GM12878 (cell line): ENCODE measurements around the gene NUDCD2. TPM values are rescaled to one million over a fixed set of nuclear protein-coding genes. Genes with fewer than 3 reads are reported as not detected.

ENCODE experiments used
- ATF2 ChIP-seq: IDR thresholded peaks from 2 replicates; pipeline ENCODE4 v1.6.1; 2012; ENCODE audit warnings: low read length, inconsistent platforms
- CBX3 ChIP-seq: fragments of 200-600 bp; sonication (generic); IDR thresholded peaks from 2 replicates; pipeline ENCODE4 v1.6.1; 2016; ENCODE audit warnings: low read depth, borderline replicate concordance
- CBX5 ChIP-seq: sonication (generic); IDR thresholded peaks from 2 replicates; pipeline ENCODE4 v1.6.1; 2016; ENCODE audit warnings: low read depth, moderate library complexity, mild to moderate bottlenecking, inconsistent platforms
- FOXM1 ChIP-seq: IDR thresholded peaks from 2 replicates; pipeline ENCODE4 v1.6.1; 2012; ENCODE audit warnings: low read depth, mild to moderate bottlenecking, inconsistent platforms, low read length, moderate library complexity
- MXI1 ChIP-seq: fragments of 150-350 bp; IDR thresholded peaks from 2 replicates; pipeline ENCODE4 v1.6.1; 2011; ENCODE audit warnings: low read depth, mild to moderate bottlenecking, inconsistent platforms, low read length, improper control_type of control experiment
- NKRF ChIP-seq: fragments of 450-650 bp; conservative IDR thresholded peaks from 2 replicates; pipeline ENCODE4 v1.6.1; 2017; ENCODE audit warnings: mild to moderate bottlenecking, moderate library complexity
- RAD51 ChIP-seq: fragments of 450-650 bp; IDR thresholded peaks from 2 replicates; pipeline ENCODE4 v1.6.1; 2016; ENCODE audit warnings: moderate library complexity, mild to moderate bottlenecking, inconsistent platforms
- RCOR1 ChIP-seq: conservative IDR thresholded peaks from 2 replicates; pipeline ENCODE4 v1.6.1; 2012; ENCODE audit warnings: low read depth, low read length, improper control_type of control experiment
- RELA ChIP-seq: fragments of 450-650 bp; IDR thresholded peaks from 2 replicates; pipeline ENCODE4 v1.8.0; 2014; ENCODE audit warnings: borderline replicate concordance; ENCODE audit not compliant: partially characterized antibody
- SP1 ChIP-seq: IDR thresholded peaks from one replicate; pipeline ENCODE4 v1.6.1; 2011; ENCODE audit warnings: low read depth, low read length
- STAT3 ChIP-seq: IDR thresholded peaks from 2 replicates; pipeline ENCODE4 v1.6.1; 2011; ENCODE audit warnings: low read depth, low read length, improper control_type of control experiment
- USF1 ChIP-seq: IDR thresholded peaks from 2 replicates; pipeline ENCODE4 v1.6.1; 2011; ENCODE audit warnings: borderline replicate concordance, low read depth, mild to moderate bottlenecking, moderate library complexity, mixed read lengths, low read length; ENCODE audit not compliant: insufficient read depth; ENCODE audit errors: extremely low read length
- WRNIP1 ChIP-seq: IDR thresholded peaks from 2 replicates; pipeline ENCODE4 v1.6.1; 2011; ENCODE audit warnings: low read depth, low read length, improper control_type of control experiment, borderline replicate concordance
- ZBED1 ChIP-seq: IDR thresholded peaks from 2 replicates; pipeline ENCODE4 v1.6.1; 2016; ENCODE audit warnings: borderline replicate concordance
- ZNF207 ChIP-seq: fragments of 450-650 bp; IDR thresholded peaks from 2 replicates; pipeline ENCODE4 v1.6.1; 2014; ENCODE audit warnings: antibody characterized with exemption, mild to moderate bottlenecking, borderline replicate concordance
- ZNF592 ChIP-seq: fragments of 450-650 bp; IDR thresholded peaks from 2 replicates; pipeline ENCODE4 v1.6.1; 2017; ENCODE audit warnings: mild to moderate bottlenecking, moderate library complexity
- ZZZ3 ChIP-seq: IDR thresholded peaks from 2 replicates; pipeline ENCODE4 v1.6.1; 2011; ENCODE audit warnings: low read depth; ENCODE audit not compliant: control insufficient read depth, insufficient read length
- polyA plus RNA-seq, 11 experiments: library from polyadenylated mRNA; depleted of rRNA in 4 of 11; unstranded in 6 of 11; stranded (reverse) in 5 of 11; fragments of >200 nt; fragmentation: Nextera tagmentation in 4 of 11; fragmentation: Illumina TruSeq in 1 of 11; extraction: Ambion mirVana in 4 of 11; extraction: Trizol in 1 of 11; gene quantifications; 1 replicate in 1 of 11; 2 replicates in 10 of 11; pipeline versions ENCODE4 v1.2.1 to v1.2.3, GENCODE V29; 2011 to 2016; ENCODE audit warnings: inconsistent platforms in 2 of 11, missing spikeins in 2 of 11, low read depth in 1 of 11
- total RNA-seq, 4 experiments: library from RNA; depleted of rRNA in 3 of 4; stranded (reverse); fragments of >200 nt in 3 of 4; fragmentation: Illumina TruSeq in 1 of 4; extraction: Trizol in 1 of 4; gene quantifications; 2 replicates each; pipeline versions ENCODE4 v1.2.1 to v1.2.3, GENCODE V29; 2013 to 2021

The NUDCD2 gene
- total and polyA plus RNA-seq, 10 of the 15 experiments (the other 5 are each of a cell fraction or from before 2014, with no cell fraction given), result 9.1 to 133 (median 24.6) TPM

GRCh38 chr5:163504079-163504931, 44.4 kb upstream of the NUDCD2 start (continued):
- TF ChIP-seq NKRF (no peak), RELA (no peak), WRNIP1 (no peak), ATF2 (no peak), USF1 (no peak), RAD51 (no peak), ZBED1 (no peak), SP1 (peak; percentile 33), STAT3 (no peak), ZNF592 (no peak), ZZZ3 (no peak), CBX5 (no peak), ZNF207 (no peak), MXI1 (no peak), CBX3 (no peak), FOXM1 (no peak), RCOR1 (no peak)
